Ovary (tissue), 9 donors: ENCODE data around the gene MADD. TPM values are rescaled to one million over a fixed set of nuclear protein-coding genes. Genes with fewer than 3 reads are reported as not detected.

Source experiments
- DNase-seq, 5 donors: peaks; one replicate each; pipeline ENCODE4 v3.0.0-alpha.2; 2019 to 2020
- H3K27ac ChIP-seq, 2 donors: fragments of 200-600 bp; one replicate each; pipeline versions ENCODE4 v1.5.1 to v1.8.0; 2019 to 2022
- H3K27me3 ChIP-seq: fragments of 200-600 bp; one replicate; pipeline ENCODE4 v1.8.0; 2022
- H3K36me3 ChIP-seq: fragments of 200-600 bp; sonication (generic); one replicate; pipeline ENCODE4 v1.5.1; 2019
- H3K4me1 ChIP-seq: one replicate; pipeline ENCODE4 v1.8.1; 2013; ENCODE audit warnings: mild to moderate bottlenecking, moderate library complexity; ENCODE audit not compliant: insufficient read depth
- H3K4me3 ChIP-seq: fragments of 200-600 bp; sonication (generic); one replicate; pipeline ENCODE4 v1.5.1; 2017
- H3K9me3 ChIP-seq, 2 donors: fragments of 200-600 bp in 1 of 2; sonication (generic) in 1 of 2; one replicate each; pipeline versions ENCODE4 v1.5.1 to v1.8.1; 2013 to 2019; ENCODE audit warnings: mild to moderate bottlenecking in 1 of 2, moderate library complexity in 1 of 2
- CTCF ChIP-seq, 3 donors: fragments of 450-650 bp in 2 of 3; fragments of 200-600 bp in 1 of 3; IDR thresholded peaks; one replicate each; pipeline versions ENCODE4 v1.5.1 to v1.8.0; 2016 to 2022; ENCODE audit warnings: antibody characterized with exemption in 3 of 3, mild to moderate bottlenecking in 1 of 3
- EP300 ChIP-seq: sonication (generic); formaldehyde crosslinking; IDR thresholded peaks from one replicate; pipeline ENCODE4 v1.6.1; 2017; ENCODE audit warnings: antibody characterized with exemption
- POLR2A ChIP-seq: fragments of 450-650 bp; IDR thresholded peaks from one replicate; pipeline ENCODE4 v1.6.1; 2017; ENCODE audit warnings: antibody characterized with exemption, mild to moderate bottlenecking, moderate library complexity
- WGBS, 3 donors: extraction: QIAGEN DNeasy Blood & Tissue Kit in 1 of 3; methylation state at CpG; one replicate each; pipeline versions ENCODE4 v1.1.5 to v1.1.7; 2013 to 2017; 5-methylcytosine and 5-hydroxymethylcytosine counted together
- intact Hi-C, 4 donors: fragments of 100-400 bp; cut with DNase I; formaldehyde crosslinking; loops; one replicate each; pipeline versions ENCODE4 v1.11.0 to v1.15.1; 2022 to 2023
- polyA plus RNA-seq, 2 donors: library from polyadenylated mRNA; stranded (reverse); fragments of 200-250 nt in 1 of 2; fragments of 350-450 nt in 1 of 2; fragmentation: Illumina TruSeq in 1 of 2; extraction: RNeasy Lipid Tissue Mini Kit (QIAGEN cat#74804) in 1 of 2; gene quantifications; one replicate each; pipeline ENCODE4 v1.2.3, GENCODE V29; 2013 to 2014
- total RNA-seq, 7 donors: library from RNA; depleted of rRNA in 2 of 7; stranded (reverse); fragments of >200 nt in 2 of 7; fragmentation: NEBNext Ultra II Directional in 3 of 7; extraction: Animal tissue kit (Norgen Biotek cat#: 25700) in 3 of 7; gene quantifications; one replicate each; pipeline versions ENCODE4 v1.1.0 to v1.2.4, GENCODE V29; 2016 to 2023
- donor health status: DM: no; HTN: no; CAD: no; lungs with moderate emphysema.
- donor health status: DM: no; HTN: no; CAD: no.
- donor health status: Bipolar disorder and iron deficiency.
- donor health status: DM: yes; HTN: yes; CAD: no.
- donor health status: DM: no; HTN: no; CAD: no.
- donor health status: DM: yes; HTN: yes; CAD: no.

MADD gene
- total and polyA plus RNA-seq, 9 donors: 20.3 to 53.5 (median 35.4) TPM

GRCh38 chr11:47225552-47226400 lies 44.2 kb upstream of the MADD start:
- Histone ChIP-seq H3K27me3 (no peaks in the 10 kb centered on the region), H3K9me3 (no peaks in the 10 kb centered on the region), H3K4me1 (no peaks in the 10 kb centered on the region), H3K36me3 (no peaks in the 10 kb centered on the region), H3K4me3 (no peak overlapping the region), H3K27ac (no peak overlapping the region)
- TF ChIP-seq POLR2A: no peak
- TF ChIP-seq EP300: no peak
- TF ChIP-seq CTCF (IDR thresholded peaks at IDR 0.05): no peak
- DNase-seq: no peak
- intact Hi-C loops: no loop called here
- 94 to 96% (median 95%) methylated on average over 7 of the region's 7 CpGs for WGBS, 3 donors

- Histone ChIP-seq H3K27me3 (no peaks in the 10 kb centered on the region), H3K4me1 (no peaks in the 10 kb centered on the region), H3K36me3 (no peaks in the 10 kb centered on the region), H3K27ac (no peak overlapping the region), H3K9me3 (no peaks in the 10 kb centered on the region), H3K4me3 (no peak overlapping the region)
- TF ChIP-seq POLR2A (no peak), EP300 (no peak), CTCF (IDR thresholded peaks at IDR 0.05) (no peak)
- WGBS, 3 donors: 91 to 96% (median 94%) methylated on average over 8 of the region's 8 CpGs
- no peak for DNase-seq
- intact Hi-C loops: no loop called here
Measured at GRCh38 chr11:47229161-47229560, 40.8 kb upstream of the MADD start.

GRCh38 chr11:47233051-47233450 lies 36.9 kb upstream of the MADD start:
- H3K36me3 ChIP-seq: no peaks in the 10 kb centered on the region

GRCh38 chr11:47233989-47234668 lies 35.8 kb upstream of the MADD start:
- 18 to 40% (median 25%) methylated on average over 11 of the region's 11 CpGs for WGBS, 3 donors
- TF ChIP-seq POLR2A: no peak
- peak in 1 of 3 donors; percentile 11 for TF ChIP-seq CTCF (IDR thresholded peaks at IDR 0.05)
- no peak for TF ChIP-seq EP300
- no peaks in the 10 kb centered on the region for H3K36me3 ChIP-seq
- H3K27me3 ChIP-seq: no peaks in the 10 kb centered on the region
- no peak overlapping the region for H3K4me3 ChIP-seq
- no peaks in the 10 kb centered on the region for H3K4me1 ChIP-seq
- no peaks in the 10 kb centered on the region for H3K9me3 ChIP-seq
- intact Hi-C loops: no loop called here
- peak overlapping the region in 1 of 2 donors; percentile 29 for H3K27ac ChIP-seq
- DNase-seq: peak in 1 of 5 donors; percentile 46

More at GRCh38 chr11:47233051-47233450, 36.9 kb upstream of the MADD start:
- Histone ChIP-seq H3K4me1 (no peaks in the 10 kb centered on the region), H3K27me3 (no peaks in the 10 kb centered on the region), H3K9me3 (no peaks in the 10 kb centered on the region), H3K4me3 (no peak overlapping the region), H3K27ac (no peak overlapping the region)
- intact Hi-C loops: no loop called here
- no peak for DNase-seq
- WGBS, 3 donors: 93 to 98% (median 97%) methylated on average over 4 of the region's 4 CpGs
- TF ChIP-seq EP300 (no peak), POLR2A (no peak), CTCF (IDR thresholded peaks at IDR 0.05) (no peak)
